Cardiac muscle cell (in vitro differentiated cells and primary cell): Measurements from ENCODE around the gene ALG5. TPM values are rescaled to one million over a fixed set of nuclear protein-coding genes. Genes with fewer than 3 reads are reported as not detected.

Experiments
- DNase-seq, 2 donors: peaks; one replicate each; pipeline versions ENCODE4 v3.0.0 to v3.0.0-alpha.2; 2010 to 2017; ENCODE audit warnings: low read depth in 1 of 2, low spot score in 1 of 2
- H3K27ac ChIP-seq: fragments of 200-600 bp; sonication (generic); 2 replicates; pipeline ENCODE4 v1.5.1; 2016
- H3K27me3 ChIP-seq: fragments of 200-600 bp; sonication (generic); 2 replicates; pipeline ENCODE4 v1.6.0; 2016; ENCODE audit warnings: control low read depth
- H3K36me3 ChIP-seq: fragments of 200-600 bp; sonication (generic); 2 replicates; pipeline ENCODE4 v1.5.1; 2016; ENCODE audit warnings: control low read depth
- H3K4me1 ChIP-seq: fragments of 200-600 bp; sonication (generic); 2 replicates; pipeline ENCODE4 v1.8.1; 2017; ENCODE audit warnings: low read depth, mild to moderate bottlenecking, mixed run types
- H3K4me3 ChIP-seq: fragments of 200-600 bp; sonication (generic); 2 replicates; pipeline ENCODE4 v1.5.1; 2016; ENCODE audit warnings: mild to moderate bottlenecking
- H3K9me3 ChIP-seq: fragments of 200-600 bp; sonication (generic); 2 replicates; pipeline ENCODE4 v1.5.1; 2017; ENCODE audit warnings: low read depth, mild to moderate bottlenecking, control low read depth
- polyA plus RNA-seq: library from polyadenylated mRNA; unstranded; fragments of >200 nt; fragmentation: Nextera tagmentation; extraction: Ambion mirVana; gene quantifications from 2 replicates; pipeline ENCODE4 v1.2.1, GENCODE V29; 2016
- total RNA-seq: library from RNA; depleted of rRNA; stranded (reverse); fragments of >200 nt; gene quantifications from 2 replicates; pipeline ENCODE4 v1.2.3, GENCODE V29; 2016
- TF ChIP-seq, protein P1 (sequence below): IDR thresholded peaks from 2 replicates; pipeline ENCODE4 v1.5.1; 2012; ENCODE audit warnings: low read depth, mild to moderate bottlenecking, low read length

ALG5 gene
- total and polyA plus RNA-seq, 2 experiments from 2014 or later = 15.1 to 56.0 TPM

DNA sequence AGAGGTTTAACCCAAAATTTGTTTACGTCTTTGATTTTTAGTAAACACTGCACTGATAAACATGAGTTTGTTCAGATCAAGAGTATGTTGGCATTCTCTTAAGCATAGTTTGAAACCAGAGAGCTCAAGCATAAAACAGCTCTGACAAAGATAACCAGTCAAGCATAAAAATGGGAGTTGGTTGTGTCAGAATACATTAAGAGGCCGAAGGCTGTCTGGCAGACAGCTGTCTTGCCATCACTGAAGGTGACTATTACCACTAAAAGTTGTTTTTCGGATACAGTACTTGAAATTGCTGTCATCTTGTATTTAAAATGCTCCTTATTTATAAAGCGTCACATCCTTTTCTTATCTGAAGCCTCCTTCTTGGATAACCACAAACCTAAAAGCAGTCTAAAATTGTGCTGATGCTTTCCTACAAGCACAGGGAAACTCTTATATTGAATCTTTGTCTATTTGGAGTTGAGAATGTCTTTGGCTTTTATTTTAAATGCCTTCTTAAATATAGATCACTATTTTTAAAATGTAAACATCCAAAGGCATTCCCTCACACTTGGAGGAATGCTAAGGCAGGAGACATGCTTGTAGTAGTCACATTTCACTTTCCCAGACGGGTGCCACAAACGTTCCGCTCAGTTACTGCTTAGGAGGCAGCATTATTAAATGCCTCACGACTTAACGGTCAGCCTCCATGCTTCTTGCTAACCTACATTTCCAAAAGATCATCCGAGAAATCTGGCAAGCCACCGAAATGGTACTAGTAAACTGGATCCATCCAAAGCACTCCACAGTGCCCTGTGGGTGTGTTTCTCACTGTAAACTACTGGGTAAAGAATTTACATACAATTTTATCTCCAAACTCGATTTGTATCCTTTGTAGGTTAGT, 80.7 kb downstream of the ALG5 start:
- Histone ChIP-seq H3K4me1 (peaks cover 60% of the 10 kb centered on the region), H3K9me3 (no peaks in the 10 kb centered on the region), H3K36me3 (no peaks in the 10 kb centered on the region), H3K27me3 (no peaks in the 10 kb centered on the region), H3K27ac (peak overlapping the region; percentile 97), H3K4me3 (peak overlapping the region; percentile 82)
- TF ChIP-seq, protein P1, sequence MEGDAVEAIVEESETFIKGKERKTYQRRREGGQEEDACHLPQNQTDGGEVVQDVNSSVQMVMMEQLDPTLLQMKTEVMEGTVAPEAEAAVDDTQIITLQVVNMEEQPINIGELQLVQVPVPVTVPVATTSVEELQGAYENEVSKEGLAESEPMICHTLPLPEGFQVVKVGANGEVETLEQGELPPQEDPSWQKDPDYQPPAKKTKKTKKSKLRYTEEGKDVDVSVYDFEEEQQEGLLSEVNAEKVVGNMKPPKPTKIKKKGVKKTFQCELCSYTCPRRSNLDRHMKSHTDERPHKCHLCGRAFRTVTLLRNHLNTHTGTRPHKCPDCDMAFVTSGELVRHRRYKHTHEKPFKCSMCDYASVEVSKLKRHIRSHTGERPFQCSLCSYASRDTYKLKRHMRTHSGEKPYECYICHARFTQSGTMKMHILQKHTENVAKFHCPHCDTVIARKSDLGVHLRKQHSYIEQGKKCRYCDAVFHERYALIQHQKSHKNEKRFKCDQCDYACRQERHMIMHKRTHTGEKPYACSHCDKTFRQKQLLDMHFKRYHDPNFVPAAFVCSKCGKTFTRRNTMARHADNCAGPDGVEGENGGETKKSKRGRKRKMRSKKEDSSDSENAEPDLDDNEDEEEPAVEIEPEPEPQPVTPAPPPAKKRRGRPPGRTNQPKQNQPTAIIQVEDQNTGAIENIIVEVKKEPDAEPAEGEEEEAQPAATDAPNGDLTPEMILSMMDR = no peak
- DNase-seq = peak; percentile 17 to 44

DNA sequence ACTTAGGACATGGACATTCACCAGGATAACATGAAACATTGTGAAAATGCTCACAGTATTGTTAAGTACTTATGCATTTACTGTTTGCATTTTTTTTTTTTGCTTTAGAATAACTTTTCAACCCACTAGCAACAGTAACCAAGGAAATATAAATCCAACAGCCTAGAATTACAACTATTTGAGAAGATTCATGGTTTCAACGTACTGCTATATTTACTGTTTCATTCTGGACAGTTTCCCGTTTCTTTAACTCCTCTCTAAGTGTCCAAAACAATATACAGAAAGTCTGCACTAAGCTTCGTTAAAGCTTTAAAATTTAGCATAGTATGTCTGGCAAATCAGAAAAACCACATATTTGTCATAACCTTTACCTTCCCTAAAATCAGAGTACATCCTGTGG, 81.8 kb downstream of the ALG5 start:
- Histone ChIP-seq H3K4me1 (peaks cover 69% of the 10 kb centered on the region), H3K27me3 (no peaks in the 10 kb centered on the region), H3K9me3 (no peaks in the 10 kb centered on the region), H3K36me3 (no peaks in the 10 kb centered on the region), H3K27ac (peak overlapping the region; percentile 97), H3K4me3 (peak overlapping the region; percentile 82)
- TF ChIP-seq, protein P1 = no peak
- no peak for DNase-seq

DNA sequence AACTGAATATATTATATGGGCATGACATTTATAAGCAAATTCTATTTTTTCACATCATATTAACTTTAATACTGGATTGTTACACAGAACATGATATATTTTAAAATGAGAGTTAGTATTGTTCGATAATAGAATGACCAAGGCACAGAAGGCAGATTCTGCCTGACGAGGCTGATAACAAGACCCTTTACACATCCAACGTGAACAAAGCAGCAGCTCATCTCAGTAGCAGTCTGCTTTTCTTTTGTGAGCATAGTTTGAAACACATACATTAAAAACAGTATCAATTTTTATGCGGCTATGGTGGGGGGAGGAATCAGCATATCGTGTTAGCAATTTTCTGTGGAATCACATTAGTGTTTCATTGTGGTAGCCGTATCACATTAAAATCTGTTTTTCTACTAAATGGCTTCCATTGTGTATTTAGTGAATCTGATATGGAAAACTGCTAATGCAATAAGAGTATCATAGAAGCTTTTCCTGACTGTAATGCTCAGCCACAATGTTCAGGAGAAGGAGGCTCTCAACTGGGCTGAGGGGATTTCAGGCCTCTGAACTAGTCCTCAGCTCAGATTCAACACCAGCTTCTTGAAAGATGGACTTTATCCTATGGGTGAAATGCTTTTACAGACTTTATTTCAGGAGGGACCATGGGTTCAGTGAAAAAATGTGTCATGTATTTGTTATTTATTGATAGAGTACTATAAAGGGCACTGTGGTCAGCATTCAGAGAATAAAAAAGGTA, 83.1 kb downstream of the ALG5 start:
- Histone ChIP-seq H3K4me3 (no peak overlapping the region), H3K4me1 (peaks cover 63% of the 10 kb centered on the region), H3K27ac (no peak overlapping the region), H3K36me3 (no peaks in the 10 kb centered on the region), H3K27me3 (no peaks in the 10 kb centered on the region), H3K9me3 (no peaks in the 10 kb centered on the region)
- TF ChIP-seq, protein P1 = no peak
- DNase-seq = no peak

DNA sequence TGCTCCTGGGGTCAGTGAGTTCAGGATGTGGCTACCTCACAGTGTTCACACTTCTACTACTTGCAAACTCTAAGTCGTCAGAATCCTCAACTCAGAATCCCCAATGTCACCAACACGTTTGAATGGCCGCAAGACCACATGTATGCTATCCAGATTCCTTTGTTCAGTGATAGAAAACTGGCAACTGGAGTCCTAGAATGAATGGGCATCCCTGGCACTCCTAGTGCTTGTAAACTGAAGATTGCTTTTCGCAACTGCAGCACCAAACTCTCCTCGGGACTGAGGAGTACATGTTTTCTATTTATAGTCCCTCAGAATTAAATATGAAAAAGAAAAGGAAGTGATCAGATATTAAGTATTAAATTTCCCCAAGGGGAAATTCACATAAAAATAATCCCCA, 84.0 kb downstream of the ALG5 start:
- TF ChIP-seq, protein P1 = no peak
- DNase-seq = no peak
- Histone ChIP-seq H3K4me1 (peaks cover 61% of the 10 kb centered on the region), H3K27ac (peak overlapping the region; percentile 63), H3K36me3 (no peaks in the 10 kb centered on the region), H3K4me3 (no peak overlapping the region), H3K27me3 (no peaks in the 10 kb centered on the region), H3K9me3 (no peaks in the 10 kb centered on the region)

DNA sequence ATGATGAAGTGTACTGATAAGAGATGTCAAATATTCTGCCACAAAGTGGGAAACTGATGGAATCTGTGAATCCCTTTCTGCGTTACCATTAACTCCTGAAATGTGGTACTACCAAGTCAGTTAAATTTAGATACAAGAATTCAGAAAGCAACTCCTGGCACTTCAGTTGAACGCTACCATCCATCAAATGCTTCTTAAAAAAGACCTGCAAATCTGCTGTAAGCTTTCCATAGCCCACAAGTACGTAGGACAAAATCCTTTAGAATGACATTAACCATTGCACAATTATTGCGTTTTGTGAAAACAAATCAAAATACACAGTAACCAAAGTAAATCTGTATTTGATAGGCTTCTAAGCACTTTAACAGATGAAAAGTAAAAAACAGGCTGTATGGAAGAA, 84.5 kb downstream of the ALG5 start:
- H3K36me3 ChIP-seq = no peaks in the 10 kb centered on the region
- peak overlapping the region; percentile 63 for H3K27ac ChIP-seq
- H3K27me3 ChIP-seq = no peaks in the 10 kb centered on the region
- DNase-seq = peak in 1 of 2 donors; percentile 17
- TF ChIP-seq, protein P1 = no peak
- H3K9me3 ChIP-seq = no peaks in the 10 kb centered on the region
- H3K4me1 ChIP-seq = peaks cover 61% of the 10 kb centered on the region
- no peak overlapping the region for H3K4me3 ChIP-seq
